Measurements from ENCODE around the gene TRAF3IP3. TPM values are rescaled to one million over a fixed set of nuclear protein-coding genes. Genes with fewer than 3 reads are reported as not detected.
A peak's percentile ranks its signal among the peaks of the same experiment; 100 is the strongest.

TRAF3IP3 gene
- total RNA-seq, 6 experiments from 2014 or later = 0.24 TPM; not detected in 5

GRCh38 chr1:209737118-209737505 is 18.7 kb upstream of the TRAF3IP3 start:
- no peaks in the 10 kb centered on the region for H3K36me3 Mint-ChIP-seq (ENCODE audit: low read depth)
- TF ChIP-seq, protein P1, sequence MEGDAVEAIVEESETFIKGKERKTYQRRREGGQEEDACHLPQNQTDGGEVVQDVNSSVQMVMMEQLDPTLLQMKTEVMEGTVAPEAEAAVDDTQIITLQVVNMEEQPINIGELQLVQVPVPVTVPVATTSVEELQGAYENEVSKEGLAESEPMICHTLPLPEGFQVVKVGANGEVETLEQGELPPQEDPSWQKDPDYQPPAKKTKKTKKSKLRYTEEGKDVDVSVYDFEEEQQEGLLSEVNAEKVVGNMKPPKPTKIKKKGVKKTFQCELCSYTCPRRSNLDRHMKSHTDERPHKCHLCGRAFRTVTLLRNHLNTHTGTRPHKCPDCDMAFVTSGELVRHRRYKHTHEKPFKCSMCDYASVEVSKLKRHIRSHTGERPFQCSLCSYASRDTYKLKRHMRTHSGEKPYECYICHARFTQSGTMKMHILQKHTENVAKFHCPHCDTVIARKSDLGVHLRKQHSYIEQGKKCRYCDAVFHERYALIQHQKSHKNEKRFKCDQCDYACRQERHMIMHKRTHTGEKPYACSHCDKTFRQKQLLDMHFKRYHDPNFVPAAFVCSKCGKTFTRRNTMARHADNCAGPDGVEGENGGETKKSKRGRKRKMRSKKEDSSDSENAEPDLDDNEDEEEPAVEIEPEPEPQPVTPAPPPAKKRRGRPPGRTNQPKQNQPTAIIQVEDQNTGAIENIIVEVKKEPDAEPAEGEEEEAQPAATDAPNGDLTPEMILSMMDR (IDR thresholded peaks at IDR 0.05) = no peak
- H3K4me1 Mint-ChIP-seq (ENCODE audit: low read depth) = peaks cover 22% of the 10 kb centered on the region
- H3K27me3 Mint-ChIP-seq (ENCODE audit: insufficient read depth) = peaks cover 27% of the 10 kb centered on the region
- DNase-seq = no peak
- no peaks in the 10 kb centered on the region for H3K9me3 Mint-ChIP-seq
- H3K4me3 Mint-ChIP-seq = no peak overlapping the region
- H3K27ac Mint-ChIP-seq = no peak overlapping the region

DNA sequence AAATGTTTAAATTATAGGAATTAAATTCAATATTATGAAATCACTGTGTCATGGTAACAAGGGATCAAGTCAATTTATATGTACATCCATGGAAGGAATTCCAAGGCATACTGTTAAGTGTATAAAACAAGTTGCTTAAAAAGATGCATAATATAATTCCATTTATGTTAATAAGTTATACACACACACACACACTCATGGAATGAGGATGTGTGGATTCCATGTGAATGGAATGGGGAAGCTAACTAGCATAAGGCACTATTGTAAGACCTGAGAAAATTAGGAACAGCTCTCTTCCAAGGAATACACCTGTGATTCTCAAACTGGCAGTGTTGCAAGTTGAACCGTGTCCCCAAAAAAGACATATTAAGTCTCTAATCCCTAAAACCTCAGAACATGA is 17.6 kb upstream of the TRAF3IP3 start:
- H3K4me1 Mint-ChIP-seq (ENCODE audit: low read depth) = peaks cover 29% of the 10 kb centered on the region
- no peak overlapping the region for H3K4me3 Mint-ChIP-seq
- TF ChIP-seq, protein P1 (IDR thresholded peaks at IDR 0.05) = no peak
- H3K36me3 Mint-ChIP-seq (ENCODE audit: low read depth) = no peaks in the 10 kb centered on the region
- H3K27me3 Mint-ChIP-seq (ENCODE audit: insufficient read depth) = peaks cover 27% of the 10 kb centered on the region
- DNase-seq = no peak
- H3K27ac Mint-ChIP-seq = no peak overlapping the region
- no peaks in the 10 kb centered on the region for H3K9me3 Mint-ChIP-seq

- Mint-ChIP-seq H3K27me3 (ENCODE audit: insufficient read depth) (peaks cover 25% of the 10 kb centered on the region), H3K4me3 (no peak overlapping the region), H3K4me1 (ENCODE audit: low read depth) (peaks cover 24% of the 10 kb centered on the region), H3K9me3 (no peaks in the 10 kb centered on the region), H3K27ac (no peak overlapping the region), H3K36me3 (ENCODE audit: low read depth) (no peaks in the 10 kb centered on the region)
- TF ChIP-seq, protein P1 (IDR thresholded peaks at IDR 0.05) = no peak
- no peak for DNase-seq
These were observed 14.7 kb upstream of the TRAF3IP3 start for GRCh38 chr1:209741193-209741592.

GRCh38 chr1:209741889-209742288 is 14.0 kb upstream of the TRAF3IP3 start:
- Mint-ChIP-seq H3K27ac (no peak overlapping the region), H3K4me1 (ENCODE audit: low read depth) (peaks cover 29% of the 10 kb centered on the region), H3K9me3 (no peaks in the 10 kb centered on the region), H3K4me3 (no peak overlapping the region; the same call in 1 of the 2 replicates), H3K36me3 (ENCODE audit: low read depth) (no peaks in the 10 kb centered on the region), H3K27me3 (ENCODE audit: insufficient read depth) (peaks cover 25% of the 10 kb centered on the region)
- TF ChIP-seq, protein P1 (IDR thresholded peaks at IDR 0.05) = no peak
- no peak for DNase-seq

DNA sequence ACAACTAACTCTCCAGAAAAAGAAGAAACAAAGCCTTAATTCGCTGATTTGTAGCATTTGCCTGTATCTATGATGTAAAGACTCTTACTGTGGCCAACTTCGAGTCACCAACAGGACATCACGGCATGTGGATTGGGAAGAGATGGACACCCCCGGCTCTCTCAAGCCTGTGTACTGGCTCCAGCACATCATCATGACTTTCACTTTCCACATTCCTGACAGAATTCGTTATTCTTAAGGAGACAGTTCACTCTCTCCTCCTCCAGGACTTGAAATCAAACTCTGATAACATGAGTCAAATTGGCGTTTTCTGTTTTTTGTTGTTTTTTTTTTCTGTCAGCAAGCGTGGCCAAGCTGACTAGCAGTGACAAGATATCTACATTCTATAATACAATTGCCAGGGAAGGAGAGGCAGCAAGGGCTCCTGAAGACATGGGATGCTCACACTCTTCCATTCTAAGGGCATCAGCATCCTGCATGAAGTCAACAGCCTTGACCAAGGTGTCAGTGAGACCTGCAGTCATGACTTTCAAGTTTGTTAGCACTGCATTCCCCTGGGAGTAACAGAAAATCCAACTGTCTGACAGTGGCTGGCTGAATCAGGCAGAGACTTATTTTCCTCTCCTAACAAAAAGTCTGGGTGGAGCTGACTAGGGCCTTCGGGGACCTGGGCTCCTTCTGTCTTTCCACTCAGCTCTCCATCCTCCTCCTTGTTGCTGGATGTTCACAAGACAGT is 13.3 kb upstream of the TRAF3IP3 start:
- peak; percentile 32 for DNase-seq
- H3K4me3 Mint-ChIP-seq = peak overlapping the region; percentile 49
- no peaks in the 10 kb centered on the region for H3K36me3 Mint-ChIP-seq (ENCODE audit: low read depth)
- no peaks in the 10 kb centered on the region for H3K9me3 Mint-ChIP-seq
- H3K27me3 Mint-ChIP-seq (ENCODE audit: insufficient read depth) = peaks cover 26% of the 10 kb centered on the region
- H3K27ac Mint-ChIP-seq = peak overlapping the region; percentile 42
- TF ChIP-seq, protein P1 (IDR thresholded peaks at IDR 0.05) = no peak
- H3K4me1 Mint-ChIP-seq (ENCODE audit: low read depth) = peaks cover 33% of the 10 kb centered on the region
